Measurements from ENCODE around the gene PACRG.
A peak's percentile ranks its signal among the peaks of the same experiment; 100 is the strongest.

Gene PACRG

GRCh38 chr6:163100259-163100658 lies 372.5 kb downstream of the PACRG start:
- no peak overlapping the region for H3K4me3 ChIP-seq (ENCODE audit: low read length)

DNA sequence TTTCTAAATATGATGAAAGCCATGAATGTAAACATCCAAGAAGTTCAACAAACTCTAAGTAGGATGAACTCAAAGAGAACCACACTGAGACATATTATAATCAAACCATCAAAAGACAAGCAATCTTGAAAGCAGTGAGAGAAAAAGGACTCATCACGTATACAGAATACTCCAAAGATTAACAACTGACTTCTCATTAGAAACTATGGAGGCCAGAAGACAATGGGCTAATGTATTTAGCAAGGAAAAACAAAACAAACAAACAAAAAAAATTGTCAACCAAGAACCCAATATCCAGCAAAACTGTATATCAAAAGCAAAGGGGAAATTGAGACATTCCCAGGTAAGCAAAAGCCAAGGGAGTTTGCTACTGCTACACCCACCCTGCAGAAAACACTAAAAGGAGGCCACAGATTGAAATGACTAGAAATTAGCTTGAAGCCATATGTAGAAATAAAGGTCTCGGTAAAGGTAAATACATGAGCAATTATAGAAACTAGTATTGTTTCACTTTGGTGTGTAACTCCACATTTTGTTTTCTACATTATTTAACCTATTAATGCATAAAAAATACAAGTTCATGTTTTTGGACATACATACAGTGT lies 385.7 kb downstream of the PACRG start:
- H3K4me3 ChIP-seq (ENCODE audit: low read length) = no peak overlapping the region
- TF ChIP-seq, protein P1, sequence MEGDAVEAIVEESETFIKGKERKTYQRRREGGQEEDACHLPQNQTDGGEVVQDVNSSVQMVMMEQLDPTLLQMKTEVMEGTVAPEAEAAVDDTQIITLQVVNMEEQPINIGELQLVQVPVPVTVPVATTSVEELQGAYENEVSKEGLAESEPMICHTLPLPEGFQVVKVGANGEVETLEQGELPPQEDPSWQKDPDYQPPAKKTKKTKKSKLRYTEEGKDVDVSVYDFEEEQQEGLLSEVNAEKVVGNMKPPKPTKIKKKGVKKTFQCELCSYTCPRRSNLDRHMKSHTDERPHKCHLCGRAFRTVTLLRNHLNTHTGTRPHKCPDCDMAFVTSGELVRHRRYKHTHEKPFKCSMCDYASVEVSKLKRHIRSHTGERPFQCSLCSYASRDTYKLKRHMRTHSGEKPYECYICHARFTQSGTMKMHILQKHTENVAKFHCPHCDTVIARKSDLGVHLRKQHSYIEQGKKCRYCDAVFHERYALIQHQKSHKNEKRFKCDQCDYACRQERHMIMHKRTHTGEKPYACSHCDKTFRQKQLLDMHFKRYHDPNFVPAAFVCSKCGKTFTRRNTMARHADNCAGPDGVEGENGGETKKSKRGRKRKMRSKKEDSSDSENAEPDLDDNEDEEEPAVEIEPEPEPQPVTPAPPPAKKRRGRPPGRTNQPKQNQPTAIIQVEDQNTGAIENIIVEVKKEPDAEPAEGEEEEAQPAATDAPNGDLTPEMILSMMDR (conservative IDR thresholded peaks at IDR 0.05; ENCODE audit: low read depth, low read length) = no peak
- DNase-seq (ENCODE audit: low read depth) = no peak

More at GRCh38 chr6:163100259-163100658, 372.5 kb downstream of the PACRG start:
- DNase-seq (ENCODE audit: low read depth) = no peak
- TF ChIP-seq, protein P1 (conservative IDR thresholded peaks at IDR 0.05; ENCODE audit: low read depth, low read length) = no peak

GRCh38 chr6:163118941-163119340 lies 391.2 kb downstream of the PACRG start:
- no peak for DNase-seq (ENCODE audit: low read depth)
- TF ChIP-seq, protein P1 (conservative IDR thresholded peaks at IDR 0.05; ENCODE audit: low read depth, low read length) = no peak
- H3K4me3 ChIP-seq (ENCODE audit: low read length) = no peak overlapping the region

DNA sequence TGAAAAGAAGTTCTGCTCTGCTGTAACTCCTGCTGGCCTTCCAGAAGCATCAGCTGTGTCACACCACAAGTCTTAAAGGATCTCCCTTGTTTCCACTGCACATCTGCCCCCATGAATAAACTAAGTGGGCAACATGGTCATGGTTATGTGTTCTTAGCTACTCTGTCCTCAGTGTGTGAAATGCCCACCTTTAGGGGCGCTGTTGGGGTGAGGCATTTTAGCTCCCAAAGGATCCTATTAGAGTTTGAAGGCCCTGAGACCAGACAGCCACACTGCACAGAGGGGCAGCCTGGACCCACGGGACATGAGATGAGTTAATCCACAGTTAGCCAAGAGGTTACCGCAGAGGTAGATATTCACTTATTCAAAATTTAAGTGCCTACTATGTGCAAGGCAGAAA lies 392.4 kb downstream of the PACRG start:
- TF ChIP-seq, protein P1 (conservative IDR thresholded peaks at IDR 0.05; ENCODE audit: low read depth, low read length) = peak; percentile 7
- no peak for DNase-seq (ENCODE audit: low read depth)
- no peak overlapping the region for H3K4me3 ChIP-seq (ENCODE audit: low read length)

- H3K4me3 ChIP-seq (ENCODE audit: low read length) = no peak overlapping the region
- TF ChIP-seq, protein P1 (conservative IDR thresholded peaks at IDR 0.05; ENCODE audit: low read depth, low read length) = no peak
- no peak for DNase-seq (ENCODE audit: low read depth)
These were observed 393.5 kb downstream of the PACRG start for GRCh38 chr6:163121270-163121669.

DNA sequence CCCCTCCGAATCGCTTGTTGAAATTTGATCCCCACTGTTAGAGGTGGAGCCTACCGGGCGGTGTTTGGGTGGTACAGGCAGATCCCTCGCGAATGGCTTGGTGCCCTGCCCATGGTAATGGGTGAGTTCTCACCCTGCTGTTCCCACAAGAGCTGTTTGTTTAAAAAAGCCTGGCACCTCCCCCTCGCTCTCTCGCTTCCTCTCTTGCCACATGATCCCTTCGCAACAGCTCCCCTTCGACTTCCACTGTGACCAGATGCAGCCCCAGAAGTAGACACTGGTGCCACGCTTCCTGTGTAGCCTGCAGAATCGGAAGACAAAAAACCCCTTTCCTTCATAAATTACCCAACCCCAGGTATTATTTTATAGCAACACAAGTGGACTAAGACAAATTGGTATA lies 394.6 kb downstream of the PACRG start:
- no peak overlapping the region for H3K4me3 ChIP-seq (ENCODE audit: low read length)
- TF ChIP-seq, protein P1 (conservative IDR thresholded peaks at IDR 0.05; ENCODE audit: low read depth, low read length) = no peak
- no peak for DNase-seq (ENCODE audit: low read depth)

- no peak for DNase-seq (ENCODE audit: low read depth)
- TF ChIP-seq, protein P1 (conservative IDR thresholded peaks at IDR 0.05; ENCODE audit: low read depth, low read length) = no peak
- H3K4me3 ChIP-seq (ENCODE audit: low read length) = no peak overlapping the region
These were observed 395.3 kb downstream of the PACRG start for GRCh38 chr6:163123098-163123497.
